IMR-90 (cell line): ENCODE data around the gene NEURL1. TPM values are rescaled to one million over a fixed set of nuclear protein-coding genes. Genes with fewer than 3 reads are reported as not detected.

ENCODE experiments used
- ATAC-seq: fragments of 200-7000 bp; cut with Tn5 transposase; 2 replicates; pipeline ENCODE4 v1.9.1; 2020; ENCODE audit warnings: low read depth, mild to moderate bottlenecking, moderate library complexity
- BruUV-seq: library from RNA; stranded (reverse); fragments of 400-500 nt; replicated peaks from 2 replicates; lab custom pipeline; 2021; lab: Mats Ljungman, UMichigan
- CTCF ChIA-PET: fragments of 300-600 bp; formaldehyde crosslinking; extraction: SDS; loops from one replicate; lab custom pipeline; 2021; ENCODE audit warnings: antibody characterized with exemption; lab: Yijun Ruan, JAX
- POLR2A ChIA-PET: fragments of 300-600 bp; sonication (Branson Sonifier 250); formaldehyde crosslinking; loops from one replicate; lab custom pipeline; 2022; ENCODE audit warnings: antibody characterized with exemption; ENCODE audit not compliant: unreplicated experiment; lab: Charles Lee
- DNase-seq: peaks from one replicate; pipeline ENCODE4 v3.0.0; 2013
- H2AFZ ChIP-seq: replicated peaks from 2 replicates; pipeline ENCODE3; 2013; ENCODE audit warnings: low read length, mild to moderate bottlenecking; ENCODE audit not compliant: poor library complexity
- H2AK5ac ChIP-seq: 2 replicates; pipeline ENCODE4 v1.6.1; 2013; ENCODE audit warnings: low read depth, low read length, inconsistent platforms
- H2AK9ac ChIP-seq: replicated peaks from 2 replicates; pipeline ENCODE3; 2013; ENCODE audit warnings: mild to moderate bottlenecking, low read depth, low read length, moderate library complexity; ENCODE audit not compliant: poor library complexity
- H2BK120ac ChIP-seq: 2 replicates; pipeline ENCODE4 v1.6.1; 2013; ENCODE audit warnings: low read depth, low read length, inconsistent platforms
- H2BK15ac ChIP-seq: 3 replicates; pipeline ENCODE4 v1.6.1; 2013; ENCODE audit warnings: low read depth, low read length, inconsistent platforms
- H2BK20ac ChIP-seq: 2 replicates; pipeline ENCODE4 v1.6.1; 2013; ENCODE audit warnings: low read depth, mild to moderate bottlenecking, inconsistent platforms, low read length, moderate library complexity
- H2BK5ac ChIP-seq: 2 replicates; pipeline ENCODE4 v1.6.1; 2013; ENCODE audit warnings: mild to moderate bottlenecking, low read depth, low read length, inconsistent platforms; ENCODE audit not compliant: poor library complexity, severe bottlenecking
- H3K14ac ChIP-seq: replicated peaks from 2 replicates; pipeline ENCODE4 v1.6.1; 2013; ENCODE audit warnings: low read depth, low read length, inconsistent platforms
- H3K18ac ChIP-seq: 2 replicates; pipeline ENCODE4 v1.6.1; 2013; ENCODE audit warnings: low read depth, low read length, control low read depth
- H3K23ac ChIP-seq: 2 replicates; pipeline ENCODE4 v1.6.1; 2013; ENCODE audit warnings: low read depth, low read length, inconsistent platforms
- H3K27ac ChIP-seq: 2 replicates; pipeline ENCODE4 v1.5.1; 2013; ENCODE audit warnings: mild to moderate bottlenecking, control low read depth, low read length; ENCODE audit not compliant: insufficient read depth
- H3K27me3 ChIP-seq: 2 replicates; pipeline ENCODE4 v1.6.1; 2013; ENCODE audit warnings: low read length; ENCODE audit not compliant: control insufficient read depth, insufficient read depth
- H3K36me3 ChIP-seq: 2 replicates; pipeline ENCODE4 v1.6.1; 2013; ENCODE audit warnings: low read length, mixed read lengths; ENCODE audit not compliant: control insufficient read depth, insufficient read depth
- H3K4ac ChIP-seq: 2 replicates; pipeline ENCODE4 v1.6.1; 2013; ENCODE audit warnings: low read depth, low read length, inconsistent platforms
- H3K4me1 ChIP-seq: 2 replicates; pipeline ENCODE4 v1.6.1; 2013; ENCODE audit warnings: low read length, mixed read lengths; ENCODE audit not compliant: control insufficient read depth, insufficient read depth
- H3K4me2 ChIP-seq: 2 replicates; pipeline ENCODE4 v1.6.1; 2013; ENCODE audit warnings: low read depth, mild to moderate bottlenecking, control low read depth, low read length, moderate library complexity
- H3K4me3 ChIP-seq: 2 replicates; pipeline ENCODE4 v1.5.1; 2013; ENCODE audit warnings: low read depth, mild to moderate bottlenecking, control low read depth, low read length, moderate library complexity; ENCODE audit not compliant: insufficient read depth
- H3K56ac ChIP-seq: 2 replicates; pipeline ENCODE4 v1.6.1; 2013; ENCODE audit warnings: low read length, inconsistent platforms; ENCODE audit not compliant: insufficient read depth; ENCODE audit errors: extremely low read depth
- H3K79me1 ChIP-seq, 2 experiments: 2 replicates each; pipeline ENCODE4 v1.6.1; 2013; ENCODE audit warnings: low read length in 2 of 2, inconsistent platforms in 1 of 2, low read depth in 1 of 2
- H3K9ac ChIP-seq: 2 replicates; pipeline ENCODE4 v1.6.1; 2013; ENCODE audit warnings: low read depth, low read length, control low read depth
- H3K9me1 ChIP-seq: 2 replicates; pipeline ENCODE4 v1.6.1; 2013; ENCODE audit warnings: low read length, inconsistent platforms; ENCODE audit not compliant: insufficient read depth
- H3K9me3 ChIP-seq: 2 replicates; pipeline ENCODE4 v1.6.1; 2013; ENCODE audit warnings: low read length; ENCODE audit not compliant: control insufficient read depth, insufficient read depth
- H4K20me1 ChIP-seq: 2 replicates; pipeline ENCODE4 v1.6.1; 2013; ENCODE audit warnings: low read length, inconsistent platforms; ENCODE audit not compliant: insufficient read depth
- H4K5ac ChIP-seq: 2 replicates; pipeline ENCODE4 v1.6.1; 2013; ENCODE audit warnings: mild to moderate bottlenecking, low read depth, low read length, control low read depth
- H4K8ac ChIP-seq, 2 experiments: 2 replicates each; pipeline ENCODE4 v1.6.1; 2013; ENCODE audit warnings: low read depth in 2 of 2, low read length in 2 of 2, control low read depth in 1 of 2, inconsistent platforms in 1 of 2
- H4K91ac ChIP-seq: 2 replicates; pipeline ENCODE4 v1.6.1; 2013; ENCODE audit warnings: low read depth, low read length, inconsistent platforms; ENCODE audit not compliant: insufficient read depth
- BHLHE40 ChIP-seq: fragments of 150-350 bp; IDR thresholded peaks from 2 replicates; pipeline ENCODE4 v1.6.1; 2016; ENCODE audit warnings: mild to moderate bottlenecking, low read depth, low read length
- CEBPB ChIP-seq: IDR thresholded peaks from 2 replicates; pipeline ENCODE4 v1.6.1; 2012; ENCODE audit warnings: low read depth, low read length, improper control_type of control experiment
- CHD1 ChIP-seq: IDR thresholded peaks from 2 replicates; pipeline ENCODE4 v1.6.1; 2012; ENCODE audit warnings: low read depth, low read length, improper control_type of control experiment
- FOS ChIP-seq: fragments of 150-350 bp; IDR thresholded peaks from 2 replicates; pipeline ENCODE4 v1.6.1; 2016; ENCODE audit warnings: low read depth, low read length
- MAFK ChIP-seq: IDR thresholded peaks from 2 replicates; pipeline ENCODE4 v1.6.1; 2012; ENCODE audit warnings: low read depth, low read length, improper control_type of control experiment
- MAZ ChIP-seq: IDR thresholded peaks from 2 replicates; pipeline ENCODE4 v1.6.1; 2012; ENCODE audit warnings: low read depth, mild to moderate bottlenecking, low read length, improper control_type of control experiment, moderate library complexity, borderline replicate concordance
- MXI1 ChIP-seq: IDR thresholded peaks from 2 replicates; pipeline ENCODE4 v1.6.1; 2012; ENCODE audit warnings: low read depth, mild to moderate bottlenecking, low read length, moderate library complexity, borderline replicate concordance
- NFE2L2 ChIP-seq: fragments of 150-350 bp; IDR thresholded peaks from 2 replicates; pipeline ENCODE4 v1.6.1; 2016; ENCODE audit warnings: low read depth, mild to moderate bottlenecking, low read length
- POLR2A ChIP-seq: IDR thresholded peaks from 2 replicates; pipeline ENCODE4 v1.6.1; 2012; ENCODE audit warnings: mild to moderate bottlenecking, low read depth, low read length
- RAD21 ChIP-seq: IDR thresholded peaks from 2 replicates; pipeline ENCODE4 v1.6.1; 2012; ENCODE audit warnings: low read length, improper control_type of control experiment
- RCOR1 ChIP-seq: IDR thresholded peaks from 2 replicates; pipeline ENCODE4 v1.6.1; 2012; ENCODE audit warnings: mild to moderate bottlenecking, low read length, improper control_type of control experiment; ENCODE audit not compliant: insufficient replicate concordance
- RFX5 ChIP-seq: IDR thresholded peaks from 2 replicates; pipeline ENCODE4 v1.8.0; 2012; ENCODE audit warnings: low read depth, mild to moderate bottlenecking, low read length, moderate library complexity
- SMC3 ChIP-seq: fragments of 150-350 bp; IDR thresholded peaks from 2 replicates; pipeline ENCODE4 v1.6.1; 2016; ENCODE audit warnings: low read depth, mild to moderate bottlenecking, antibody characterized with exemption, low read length, moderate library complexity
- WGBS, 2 experiments: methylation state at CpG; one replicate each; pipeline versions ENCODE4 v1.1.5 to v1.1.7; 2013; ENCODE audit warnings: missing lambda C conversion rate in 2 of 2; ENCODE audit not compliant: insufficient read length in 1 of 2; ENCODE audit errors: extremely low coverage in 2 of 2; 5-methylcytosine and 5-hydroxymethylcytosine counted together
- dilution Hi-C: fragments of 300-500 bp; cut with HindIII; formaldehyde crosslinking; loops from one replicate; pipeline ENCODE4 v1.14.3; 2018; ENCODE audit warnings: low sequenced_read_pairs; ENCODE audit not compliant: unreplicated experiment
- in situ Hi-C: fragments of 300-500 bp; cut with MboI; formaldehyde crosslinking; loops from 3 replicates; pipeline ENCODE4 v1.14.3; 2019; ENCODE audit warnings: low sequenced_read_pairs, inconsistent platforms, mixed read lengths
- intact Hi-C: fragments of 100-400 bp; cut with micrococcal nuclease; formaldehyde crosslinking; loops from 2 replicates; pipeline ENCODE4 v1.10.0; 2022
- polyA plus RNA-seq, 3 experiments: library from polyadenylated mRNA; depleted of rRNA; stranded (reverse); fragments of >200 nt; gene quantifications; 2 replicates each; pipeline ENCODE4 v1.2.3, GENCODE V29; 2012; ENCODE audit warnings: low replicate concordance in 1 of 3
- total RNA-seq: library from RNA; depleted of rRNA; stranded (reverse); fragments of >200 nt; gene quantifications from 2 replicates; pipeline ENCODE4 v1.2.3, GENCODE V29; 2012
- TF ChIP-seq, protein P1 (sequence below): fragments of 150-350 bp; IDR thresholded peaks from 2 replicates; pipeline ENCODE4 v1.6.1; 2017; ENCODE audit warnings: mild to moderate bottlenecking, antibody characterized with exemption, low read length, low read depth
- TF ChIP-seq, protein P2 (sequence below): conservative IDR thresholded peaks from 2 replicates; pipeline ENCODE4 v1.5.1; 2012; ENCODE audit warnings: mild to moderate bottlenecking, low read depth, low read length, improper control_type of control experiment
- TF ChIP-seq, protein P3 (sequence below): fragments of 150-350 bp; IDR thresholded peaks from 2 replicates; pipeline ENCODE4 v1.6.1; 2016; ENCODE audit warnings: low read depth, mild to moderate bottlenecking, low read length, moderate library complexity, borderline replicate concordance

The NEURL1 gene
- total and polyA plus RNA-seq, 2 of the 4 experiments (the other 2 are of a cell fraction): 0.36 to 0.82 TPM

DNA sequence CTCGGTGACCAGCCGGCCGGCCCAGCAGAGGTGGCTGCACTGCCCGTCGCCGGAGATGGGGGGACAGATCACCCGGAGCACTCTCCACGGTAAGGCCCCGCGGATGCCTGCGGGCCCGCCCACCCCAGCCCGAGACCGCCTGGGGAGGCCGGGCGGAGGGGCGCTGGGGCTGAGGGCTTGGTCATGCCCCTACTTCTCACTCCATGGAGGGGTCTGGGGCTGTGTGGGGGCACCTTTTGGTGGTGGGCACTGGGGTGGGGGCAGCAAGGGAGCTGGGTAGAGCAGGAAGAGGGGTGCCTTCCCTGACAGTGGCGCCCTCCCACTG, 61.8 kb downstream of the NEURL1 start:
- no peaks in the 10 kb centered on the region for H3K36me3 ChIP-seq
- H3K56ac ChIP-seq: no peak overlapping the region
- peaks cover 62% of the 10 kb centered on the region for H3K27me3 ChIP-seq
- H2BK20ac ChIP-seq: no peak overlapping the region
- no peak for TF ChIP-seq SMC3
- TF ChIP-seq CEBPB: no peak
- TF ChIP-seq MXI1: no peak
- TF ChIP-seq POLR2A: no peak
- no peak for TF ChIP-seq CHD1
- no peak for TF ChIP-seq FOS
- TF ChIP-seq, protein P1, sequence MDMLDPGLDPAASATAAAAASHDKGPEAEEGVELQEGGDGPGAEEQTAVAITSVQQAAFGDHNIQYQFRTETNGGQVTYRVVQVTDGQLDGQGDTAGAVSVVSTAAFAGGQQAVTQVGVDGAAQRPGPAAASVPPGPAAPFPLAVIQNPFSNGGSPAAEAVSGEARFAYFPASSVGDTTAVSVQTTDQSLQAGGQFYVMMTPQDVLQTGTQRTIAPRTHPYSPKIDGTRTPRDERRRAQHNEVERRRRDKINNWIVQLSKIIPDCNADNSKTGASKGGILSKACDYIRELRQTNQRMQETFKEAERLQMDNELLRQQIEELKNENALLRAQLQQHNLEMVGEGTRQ: no peak
- no peak for TF ChIP-seq MAFK
- no peak for TF ChIP-seq NFE2L2
- TF ChIP-seq, protein P2, sequence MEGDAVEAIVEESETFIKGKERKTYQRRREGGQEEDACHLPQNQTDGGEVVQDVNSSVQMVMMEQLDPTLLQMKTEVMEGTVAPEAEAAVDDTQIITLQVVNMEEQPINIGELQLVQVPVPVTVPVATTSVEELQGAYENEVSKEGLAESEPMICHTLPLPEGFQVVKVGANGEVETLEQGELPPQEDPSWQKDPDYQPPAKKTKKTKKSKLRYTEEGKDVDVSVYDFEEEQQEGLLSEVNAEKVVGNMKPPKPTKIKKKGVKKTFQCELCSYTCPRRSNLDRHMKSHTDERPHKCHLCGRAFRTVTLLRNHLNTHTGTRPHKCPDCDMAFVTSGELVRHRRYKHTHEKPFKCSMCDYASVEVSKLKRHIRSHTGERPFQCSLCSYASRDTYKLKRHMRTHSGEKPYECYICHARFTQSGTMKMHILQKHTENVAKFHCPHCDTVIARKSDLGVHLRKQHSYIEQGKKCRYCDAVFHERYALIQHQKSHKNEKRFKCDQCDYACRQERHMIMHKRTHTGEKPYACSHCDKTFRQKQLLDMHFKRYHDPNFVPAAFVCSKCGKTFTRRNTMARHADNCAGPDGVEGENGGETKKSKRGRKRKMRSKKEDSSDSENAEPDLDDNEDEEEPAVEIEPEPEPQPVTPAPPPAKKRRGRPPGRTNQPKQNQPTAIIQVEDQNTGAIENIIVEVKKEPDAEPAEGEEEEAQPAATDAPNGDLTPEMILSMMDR: no peak
- no peak for TF ChIP-seq RCOR1
- TF ChIP-seq, protein P3, sequence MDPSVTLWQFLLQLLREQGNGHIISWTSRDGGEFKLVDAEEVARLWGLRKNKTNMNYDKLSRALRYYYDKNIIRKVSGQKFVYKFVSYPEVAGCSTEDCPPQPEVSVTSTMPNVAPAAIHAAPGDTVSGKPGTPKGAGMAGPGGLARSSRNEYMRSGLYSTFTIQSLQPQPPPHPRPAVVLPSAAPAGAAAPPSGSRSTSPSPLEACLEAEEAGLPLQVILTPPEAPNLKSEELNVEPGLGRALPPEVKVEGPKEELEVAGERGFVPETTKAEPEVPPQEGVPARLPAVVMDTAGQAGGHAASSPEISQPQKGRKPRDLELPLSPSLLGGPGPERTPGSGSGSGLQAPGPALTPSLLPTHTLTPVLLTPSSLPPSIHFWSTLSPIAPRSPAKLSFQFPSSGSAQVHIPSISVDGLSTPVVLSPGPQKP: no peak
- TF ChIP-seq RAD21: no peak
- TF ChIP-seq BHLHE40: no peak
- no peak for TF ChIP-seq RFX5
- TF ChIP-seq MAZ: no peak
- peak overlapping the region; percentile 84 for H2AFZ ChIP-seq
- H2AK9ac ChIP-seq: no peak overlapping the region
- H2BK120ac ChIP-seq: peak overlapping the region; percentile 1; the same call in 1 of the 2 replicates
- H3K9me3 ChIP-seq: no peaks in the 10 kb centered on the region
- ChIA-PET CTCF (interaction anchor here (0.6 kb wide), 1 partner anchor 13 kb away, joined by 3 read pairs; no protein-coding TSS in a partner anchor), POLR2A (no interaction called here)
- no peak overlapping the region for H2BK15ac ChIP-seq
- no peak overlapping the region for H3K27ac ChIP-seq
- peak overlapping the region; percentile 9; the same call in 1 of the 2 replicates for H3K4me3 ChIP-seq
- peaks cover 7% of the 10 kb centered on the region for H3K4me1 ChIP-seq
- H3K18ac ChIP-seq: no peak overlapping the region
- no TSS peak for BruUV-seq
- H3K79me1 ChIP-seq: no peaks in the 10 kb centered on the region
- peak overlapping the region; percentile 2; the same call in 1 of the 2 replicates for H3K23ac ChIP-seq
- DNase-seq: no peak
- 0 out of 2 replicates have a peak overlapping the region, but pooled peaks have one; percentile 34 for H3K4ac ChIP-seq
- no peak overlapping the region for H4K5ac ChIP-seq
- dilution Hi-C loops (no loop called here), intact Hi-C loops (no loop called here), in situ Hi-C loops (no loop called here)
- no CpG with 5 or more reads among the region's 18 CpGs for WGBS, 2 experiments
- H3K9me1 ChIP-seq: peaks cover 17% of the 10 kb centered on the region
- no peak overlapping the region for H3K9ac ChIP-seq
- no peak overlapping the region for H2BK5ac ChIP-seq
- peak overlapping the region; percentile 67; the same call in 1 of the 2 replicates for H3K4me2 ChIP-seq
- H4K8ac ChIP-seq: no peak overlapping the region
- 0 out of 2 replicates have a peak overlapping the region, but pooled peaks have one; percentile 58 for H2AK5ac ChIP-seq
- peak overlapping the region; percentile 1; the same call in 1 of the 2 replicates for H3K14ac ChIP-seq
- no peak overlapping the region for H4K91ac ChIP-seq
- peaks cover 5% of the 10 kb centered on the region for H4K20me1 ChIP-seq
- no peak for ATAC-seq
